ENCODE measurements around the gene ANKRD13B.
A peak's percentile ranks its signal among the peaks of the same experiment; 100 is the strongest.

- peak in 1 of 3 donors; percentile 12 for TF ChIP-seq CTCF (IDR thresholded peaks at IDR 0.05)
- no peak for TF ChIP-seq POLR2AphosphoS5 (IDR thresholded peaks at IDR 0.05)
- no peak for TF ChIP-seq POLR2A (IDR thresholded peaks at IDR 0.05)
Observed at GRCh38 chr17:29615048-29615385, 22.1 kb downstream of the ANKRD13B start.

All from breast epithelium (tissue), 3 donors.